ENCODE measurements around the gene FAM227A.
A peak's percentile ranks its signal among the peaks of the same experiment; 100 is the strongest.

The FAM227A gene

DNA sequence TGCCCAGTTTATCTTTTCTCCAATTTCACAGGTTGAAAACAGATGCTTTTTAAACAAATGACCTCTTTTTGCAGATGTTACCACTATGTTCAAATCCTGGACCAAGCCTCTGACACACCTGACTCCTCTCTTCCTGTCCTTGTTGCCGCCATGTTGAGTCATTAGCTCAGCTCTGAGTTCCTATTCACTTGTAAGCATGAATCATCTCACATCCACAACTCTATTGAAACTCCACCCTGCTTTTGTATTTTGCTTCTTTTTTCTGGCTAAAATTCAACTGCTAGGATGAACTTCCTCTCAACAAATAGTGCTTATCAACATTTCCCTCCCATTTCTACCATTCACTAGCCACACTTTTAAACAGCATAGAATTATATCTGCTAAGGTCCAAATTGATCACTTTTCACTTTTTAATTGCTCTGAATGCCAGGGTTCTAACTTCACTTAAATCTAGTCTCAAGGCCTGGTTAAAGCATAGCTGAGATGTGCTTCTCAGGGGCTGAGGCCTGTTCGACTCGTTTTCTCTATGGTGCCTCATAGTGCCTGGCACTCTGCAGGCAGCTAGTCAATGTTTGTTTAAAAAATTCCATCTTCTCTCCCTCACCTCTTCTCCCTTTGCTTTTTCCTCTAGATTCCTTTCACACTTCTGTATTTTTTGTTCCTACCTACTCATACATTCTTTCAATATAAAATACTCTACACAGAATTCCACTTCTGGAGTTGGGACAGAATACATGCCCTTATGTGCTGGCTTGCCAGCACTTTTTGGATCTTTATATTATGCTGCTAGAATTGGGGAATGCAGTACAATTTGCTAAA, 40.6 kb upstream of the FAM227A start:
- no peaks in the 10 kb centered on the region for H3K27me3 ChIP-seq (ENCODE audit: control insufficient read depth, insufficient read depth, low read length)
- H3K36me3 ChIP-seq (ENCODE audit: control insufficient read depth, insufficient read depth, low read length) = no peaks in the 10 kb centered on the region
- H3K9ac ChIP-seq (ENCODE audit: low read depth, low read length) = no peak overlapping the region
- no peaks in the 10 kb centered on the region for H3K9me3 ChIP-seq (ENCODE audit: control insufficient read depth, insufficient read depth, low read length)
- peaks cover 5% of the 10 kb centered on the region for H3K4me1 ChIP-seq (ENCODE audit: control insufficient read depth, insufficient read depth, low read length)
- no peak overlapping the region for H3K4me3 ChIP-seq (ENCODE audit: low read depth, low read length)

DNA sequence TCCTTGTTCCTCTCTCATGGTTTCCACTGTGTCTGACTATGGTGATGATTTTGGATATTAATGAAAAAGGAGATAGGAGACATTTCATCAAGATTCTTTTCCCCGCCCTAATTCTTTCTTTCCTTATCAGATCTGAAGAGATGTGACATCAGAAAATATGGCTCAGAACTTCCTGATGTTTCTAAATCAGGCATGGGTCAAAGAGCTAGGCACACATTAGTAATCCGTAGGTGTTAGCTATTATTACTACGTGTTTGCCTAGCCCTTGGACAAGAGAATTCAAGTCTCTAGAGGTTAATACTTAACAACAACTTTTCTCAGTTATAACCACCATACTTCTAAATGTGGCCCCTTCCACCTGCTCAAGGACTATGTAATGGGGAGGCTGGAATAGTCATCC, 38.7 kb upstream of the FAM227A start:
- Histone ChIP-seq H3K36me3 (ENCODE audit: control insufficient read depth, insufficient read depth, low read length) (no peaks in the 10 kb centered on the region), H3K4me3 (ENCODE audit: low read depth, low read length) (no peak overlapping the region), H3K9me3 (ENCODE audit: control insufficient read depth, insufficient read depth, low read length) (no peaks in the 10 kb centered on the region), H3K9ac (ENCODE audit: low read depth, low read length) (no peak overlapping the region), H3K27me3 (ENCODE audit: control insufficient read depth, insufficient read depth, low read length) (no peaks in the 10 kb centered on the region), H3K4me1 (ENCODE audit: control insufficient read depth, insufficient read depth, low read length) (peaks cover 5% of the 10 kb centered on the region)

DNA sequence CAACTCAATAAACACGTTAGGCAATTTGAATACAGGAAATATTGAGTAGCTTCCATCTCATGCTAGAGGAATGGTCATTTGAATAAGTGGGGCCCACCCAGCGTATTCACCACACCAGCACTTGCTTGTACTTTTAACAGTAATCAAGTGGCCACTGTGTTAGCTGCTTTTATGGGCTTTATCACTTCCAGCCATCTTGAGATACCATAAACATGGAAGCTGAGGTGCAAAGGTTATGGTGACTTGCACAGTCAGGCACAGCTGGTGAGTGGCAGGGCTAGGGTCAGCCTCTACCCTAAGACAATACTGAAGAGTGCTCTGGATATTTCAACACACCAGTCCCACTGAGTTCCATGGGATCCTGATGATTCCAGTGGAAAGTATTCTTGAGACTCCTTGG, 37.9 kb upstream of the FAM227A start:
- no peaks in the 10 kb centered on the region for H3K27me3 ChIP-seq (ENCODE audit: control insufficient read depth, insufficient read depth, low read length)
- no peak overlapping the region for H3K4me3 ChIP-seq (ENCODE audit: low read depth, low read length)
- H3K9me3 ChIP-seq (ENCODE audit: control insufficient read depth, insufficient read depth, low read length) = no peaks in the 10 kb centered on the region
- no peaks in the 10 kb centered on the region for H3K36me3 ChIP-seq (ENCODE audit: control insufficient read depth, insufficient read depth, low read length)
- peaks cover 5% of the 10 kb centered on the region for H3K4me1 ChIP-seq (ENCODE audit: control insufficient read depth, insufficient read depth, low read length)
- H3K9ac ChIP-seq (ENCODE audit: low read depth, low read length) = no peak overlapping the region

- Histone ChIP-seq H3K4me3 (ENCODE audit: low read depth, low read length) (no peak overlapping the region), H3K9ac (ENCODE audit: low read depth, low read length) (no peak overlapping the region), H3K4me1 (ENCODE audit: control insufficient read depth, insufficient read depth, low read length) (no peaks in the 10 kb centered on the region), H3K36me3 (ENCODE audit: control insufficient read depth, insufficient read depth, low read length) (peaks cover 17% of the 10 kb centered on the region), H3K27me3 (ENCODE audit: control insufficient read depth, insufficient read depth, low read length) (no peaks in the 10 kb centered on the region), H3K9me3 (ENCODE audit: control insufficient read depth, insufficient read depth, low read length) (no peaks in the 10 kb centered on the region)
These were observed 33.5 kb upstream of the FAM227A start for GRCh38 chr22:38689651-38690050.

DNA sequence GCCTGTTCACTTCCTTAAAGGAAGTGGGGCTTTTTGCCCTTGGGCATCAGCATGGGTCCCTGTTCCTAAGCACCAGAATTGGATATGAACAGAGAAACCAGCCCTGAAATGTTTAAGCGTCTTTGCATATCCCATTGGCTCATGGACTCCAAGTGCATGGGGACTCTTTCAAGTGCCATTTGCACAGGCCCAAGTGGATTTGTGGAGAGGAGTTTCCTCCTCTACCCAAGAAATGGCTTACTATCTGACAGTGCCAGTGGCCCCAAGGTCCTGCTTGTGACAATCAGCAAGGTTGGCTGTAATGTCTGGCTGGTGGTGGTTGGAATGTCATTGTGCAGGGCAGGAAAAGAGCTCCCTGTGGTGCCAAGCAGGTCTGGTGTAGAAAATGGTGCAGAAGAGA, 29.6 kb upstream of the FAM227A start:
- Histone ChIP-seq H3K36me3 (ENCODE audit: control insufficient read depth, insufficient read depth, low read length) (peaks cover 28% of the 10 kb centered on the region), H3K27me3 (ENCODE audit: control insufficient read depth, insufficient read depth, low read length) (no peaks in the 10 kb centered on the region), H3K9me3 (ENCODE audit: control insufficient read depth, insufficient read depth, low read length) (no peaks in the 10 kb centered on the region), H3K9ac (ENCODE audit: low read depth, low read length) (no peak overlapping the region), H3K4me3 (ENCODE audit: low read depth, low read length) (no peak overlapping the region), H3K4me1 (ENCODE audit: control insufficient read depth, insufficient read depth, low read length) (no peaks in the 10 kb centered on the region)

GRCh38 chr22:38684895-38685294, 28.7 kb upstream of the FAM227A start:
- Histone ChIP-seq H3K36me3 (ENCODE audit: control insufficient read depth, insufficient read depth, low read length) (peaks cover 28% of the 10 kb centered on the region), H3K27me3 (ENCODE audit: control insufficient read depth, insufficient read depth, low read length) (no peaks in the 10 kb centered on the region), H3K9ac (ENCODE audit: low read depth, low read length) (no peak overlapping the region)

DNA sequence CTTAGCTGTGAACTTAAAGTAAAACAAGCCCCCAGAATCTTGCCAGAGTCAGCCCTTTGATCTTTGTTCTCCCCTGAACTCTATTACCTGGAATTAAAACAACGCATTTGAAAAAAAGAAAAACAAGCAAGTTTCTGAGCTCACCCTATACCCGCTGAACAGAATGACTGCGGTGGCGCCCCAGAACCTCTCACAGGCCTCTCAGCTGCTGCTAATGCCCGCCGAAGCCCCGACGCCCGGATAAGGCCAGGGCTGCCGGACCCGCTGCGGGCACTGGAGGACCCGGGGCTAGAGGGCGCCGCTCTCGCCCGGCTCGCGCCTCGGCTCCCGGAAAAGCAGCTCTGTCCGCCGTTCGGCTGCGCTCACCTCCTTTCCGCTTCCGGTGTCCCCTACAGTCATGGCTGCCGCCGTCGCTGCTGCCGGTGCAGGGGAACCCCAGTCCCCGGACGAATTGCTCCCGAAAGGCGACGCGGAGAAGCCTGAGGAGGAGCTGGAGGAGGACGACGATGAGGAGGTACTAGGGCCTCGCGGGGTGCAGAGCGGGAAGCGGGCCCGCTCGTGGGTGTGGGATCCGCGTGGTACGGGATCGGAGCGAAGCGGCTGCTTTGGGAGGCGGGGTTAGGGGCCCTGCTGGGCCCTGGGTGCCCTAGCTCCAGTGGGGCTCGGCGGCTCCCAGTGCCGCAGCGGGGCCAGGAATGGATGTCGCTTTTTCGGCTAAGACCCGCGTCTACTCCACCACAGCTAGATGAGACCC, 25.6 kb upstream of the FAM227A start, which contains the start of gene TOMM22:
TSS of gene TOMM22 (plus strand) at position 376 of the 754 bp plus-strand sequence. CDS start at position 398, 22 bp downstream.
- no peaks in the 10 kb centered on the region for H3K27me3 ChIP-seq (ENCODE audit: control insufficient read depth, insufficient read depth, low read length)
- H3K4me1 ChIP-seq (ENCODE audit: control insufficient read depth, insufficient read depth, low read length) = no peaks in the 10 kb centered on the region
- peak within 1 kb of the TSS; percentile 95 for H3K4me3 ChIP-seq (ENCODE audit: low read depth, low read length)
- no peaks in the 10 kb centered on the region for H3K9me3 ChIP-seq (ENCODE audit: control insufficient read depth, insufficient read depth, low read length)
- H3K9ac ChIP-seq (ENCODE audit: low read depth, low read length) = peak within 1 kb of the TSS; percentile 98
- peaks cover 17% of the 10 kb centered on the region for H3K36me3 ChIP-seq (ENCODE audit: control insufficient read depth, insufficient read depth, low read length)

More at GRCh38 chr22:38684895-38685294, 28.7 kb upstream of the FAM227A start:
- Histone ChIP-seq H3K4me1 (ENCODE audit: control insufficient read depth, insufficient read depth, low read length) (no peaks in the 10 kb centered on the region), H3K4me3 (ENCODE audit: low read depth, low read length) (no peak overlapping the region), H3K9me3 (ENCODE audit: control insufficient read depth, insufficient read depth, low read length) (no peaks in the 10 kb centered on the region)

DNA sequence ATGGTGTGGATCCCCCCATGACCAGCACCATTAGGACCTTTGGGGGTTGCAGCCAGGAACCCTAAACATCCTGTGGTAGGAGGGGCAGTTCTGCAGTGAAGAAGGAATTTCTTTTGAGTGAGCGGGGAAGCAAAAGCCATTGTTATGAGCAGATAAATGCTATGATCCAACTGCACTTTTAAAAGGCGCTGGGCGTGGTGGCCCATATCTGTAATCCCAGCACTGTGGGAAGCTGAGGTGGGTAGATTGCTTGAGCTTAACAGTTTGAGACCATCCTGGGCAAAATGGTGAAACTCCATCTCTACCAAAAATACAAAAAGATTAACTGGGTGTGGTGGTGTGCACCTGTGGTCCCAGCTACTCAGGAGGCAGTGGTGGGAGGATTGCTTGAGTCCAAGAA, 19.6 kb upstream of the FAM227A start:
- Histone ChIP-seq H3K36me3 (ENCODE audit: control insufficient read depth, insufficient read depth, low read length) (peaks cover 5% of the 10 kb centered on the region), H3K9me3 (ENCODE audit: control insufficient read depth, insufficient read depth, low read length) (no peaks in the 10 kb centered on the region), H3K4me1 (ENCODE audit: control insufficient read depth, insufficient read depth, low read length) (no peaks in the 10 kb centered on the region), H3K27me3 (ENCODE audit: control insufficient read depth, insufficient read depth, low read length) (no peaks in the 10 kb centered on the region), H3K4me3 (ENCODE audit: low read depth, low read length) (no peak overlapping the region), H3K9ac (ENCODE audit: low read depth, low read length) (no peak overlapping the region)

DNA sequence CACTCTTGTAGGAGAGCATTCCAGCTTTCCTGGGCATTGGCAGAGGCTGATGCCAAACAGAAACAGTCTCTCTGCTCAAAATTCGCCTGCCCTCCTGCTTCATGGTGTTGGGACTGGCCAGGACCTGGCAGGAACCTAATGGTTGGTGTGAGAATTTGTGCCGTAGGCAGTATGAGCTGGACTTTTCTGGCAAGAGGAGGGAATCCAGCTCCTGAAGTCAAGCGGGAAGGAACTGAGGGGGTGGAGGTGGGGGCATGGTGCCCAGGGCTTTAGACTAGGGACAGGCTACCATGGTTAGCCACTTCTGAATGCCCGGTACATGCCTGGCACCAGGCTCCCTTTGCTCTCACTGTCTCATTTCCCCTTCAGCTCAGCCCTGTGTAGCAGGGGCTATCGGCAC, 18.7 kb upstream of the FAM227A start:
- H3K4me3 ChIP-seq (ENCODE audit: low read depth, low read length) = no peak overlapping the region
- H3K36me3 ChIP-seq (ENCODE audit: control insufficient read depth, insufficient read depth, low read length) = peaks cover 5% of the 10 kb centered on the region
- no peaks in the 10 kb centered on the region for H3K9me3 ChIP-seq (ENCODE audit: control insufficient read depth, insufficient read depth, low read length)
- no peaks in the 10 kb centered on the region for H3K4me1 ChIP-seq (ENCODE audit: control insufficient read depth, insufficient read depth, low read length)
- H3K27me3 ChIP-seq (ENCODE audit: control insufficient read depth, insufficient read depth, low read length) = no peaks in the 10 kb centered on the region
- H3K9ac ChIP-seq (ENCODE audit: low read depth, low read length) = no peak overlapping the region

GRCh38 chr22:38657045-38657909, 1.1 kb upstream of the FAM227A start:
- Histone ChIP-seq H3K9me3 (ENCODE audit: control insufficient read depth, insufficient read depth, low read length) (no peaks in the 10 kb centered on the region), H3K4me1 (ENCODE audit: control insufficient read depth, insufficient read depth, low read length) (peaks cover 3% of the 10 kb centered on the region), H3K4me3 (ENCODE audit: low read depth, low read length) (peak overlapping the region; percentile 89), H3K27me3 (ENCODE audit: control insufficient read depth, insufficient read depth, low read length) (no peaks in the 10 kb centered on the region), H3K9ac (ENCODE audit: low read depth, low read length) (peak overlapping the region; percentile 99), H3K36me3 (ENCODE audit: control insufficient read depth, insufficient read depth, low read length) (no peaks in the 10 kb centered on the region)

DNA sequence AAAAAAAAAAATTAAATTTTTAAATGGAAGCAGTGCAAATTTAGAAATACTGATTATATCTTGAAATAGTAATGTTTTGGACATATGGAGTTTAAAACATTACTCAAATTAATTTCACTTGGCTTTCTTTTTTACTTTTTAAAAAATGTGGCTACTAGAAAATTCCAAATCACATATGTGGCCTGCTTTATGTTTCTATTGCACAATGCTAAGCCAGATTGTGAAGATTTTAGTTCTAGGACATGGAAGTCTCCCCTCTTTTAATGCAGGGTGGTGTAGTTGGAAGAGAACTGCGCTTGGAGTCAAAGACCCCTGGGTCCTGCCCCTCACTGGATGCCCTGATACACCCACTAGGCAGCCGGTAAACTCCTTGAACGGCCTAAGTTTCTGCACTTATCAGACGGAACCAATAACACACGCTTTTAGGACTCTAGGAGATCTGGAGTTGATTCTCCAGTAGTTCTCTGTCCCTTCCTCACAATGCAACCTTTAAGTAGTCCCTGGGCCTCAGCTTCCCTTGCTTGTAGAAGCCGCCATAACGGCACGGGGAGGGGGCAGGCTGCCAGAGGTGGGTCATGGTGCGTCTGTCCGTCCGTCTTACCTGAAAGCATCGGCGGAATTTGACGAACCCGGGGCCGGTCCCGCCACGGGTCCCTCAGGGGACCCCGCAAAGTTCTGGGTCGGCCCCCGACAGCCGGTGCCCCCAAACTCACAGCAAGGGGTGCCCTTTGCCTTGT, 505 bp downstream of the FAM227A start:
- Histone ChIP-seq H3K9ac (ENCODE audit: low read depth, low read length) (peak overlapping the region; percentile 14), H3K4me1 (ENCODE audit: control insufficient read depth, insufficient read depth, low read length) (peaks cover 3% of the 10 kb centered on the region), H3K4me3 (ENCODE audit: low read depth, low read length) (peak overlapping the region; percentile 89), H3K9me3 (ENCODE audit: control insufficient read depth, insufficient read depth, low read length) (no peaks in the 10 kb centered on the region), H3K36me3 (ENCODE audit: control insufficient read depth, insufficient read depth, low read length) (no peaks in the 10 kb centered on the region), H3K27me3 (ENCODE audit: control insufficient read depth, insufficient read depth, low read length) (no peaks in the 10 kb centered on the region)
